Stomach (tissue), 4 donors: ENCODE data around the gene LDB3.

Source experiments
- POLR2A ChIP-seq, 4 donors: fragments of 450-650 bp; IDR thresholded peaks; one replicate each; pipeline ENCODE4 v1.6.1; 2016; ENCODE audit warnings: antibody characterized with exemption in 4 of 4, control low read depth in 2 of 4, mild to moderate bottlenecking in 1 of 4, moderate library complexity in 1 of 4
- POLR2AphosphoS5 ChIP-seq, 3 donors: sonication (generic); formaldehyde crosslinking; IDR thresholded peaks; one replicate each; pipeline ENCODE4 v1.6.1; 2016; ENCODE audit warnings: antibody characterized with exemption in 3 of 3

- no peak for TF ChIP-seq POLR2A (IDR thresholded peaks at IDR 0.05)
- peak in 1 of 3 donors; percentile 60 for TF ChIP-seq POLR2AphosphoS5 (IDR thresholded peaks at IDR 0.05)
These were observed 66.1 kb downstream of the LDB3 start for GRCh38 chr10:86734207-86734988.
